Measurements from ENCODE around the gene VRK2. TPM values are rescaled to one million over a fixed set of nuclear protein-coding genes. Genes with fewer than 3 reads are reported as not detected.

VRK2 gene
- total and polyA plus RNA-seq, 10 of the 15 experiments (the other 5 are each of a cell fraction or from before 2014, with no cell fraction given), result 26.5 to 78.0 (median 57.3) TPM

- TF ChIP-seq CEBPB (IDR thresholded peaks at IDR 0.05; ENCODE audit: borderline replicate concordance in 1 of 2, low read depth in 2 of 2, low read length in 2 of 2) (no peak), KDM1A (IDR thresholded peaks at IDR 0.05; ENCODE audit: borderline replicate concordance) (no peak), ZNF384 (IDR thresholded peaks at IDR 0.05; ENCODE audit: borderline replicate concordance, low read depth, low read length) (no peak), E2F4 (IDR thresholded peaks at IDR 0.05; ENCODE audit: low read depth, low read length) (no peak), TCF7 (IDR thresholded peaks at IDR 0.05; ENCODE audit: borderline replicate concordance) (no peak), YY1 (IDR thresholded peaks at IDR 0.05; ENCODE audit: low read depth, low read length) (no peak), RFX5 (IDR thresholded peaks at IDR 0.05; ENCODE audit: low read depth, low read length) (no peak), NFXL1 (IDR thresholded peaks at IDR 0.05; ENCODE audit: borderline replicate concordance) (no peak)
Measured at GRCh38 chr2:58107803-58108710, 61.5 kb downstream of the VRK2 start (continued).

- CTCF ChIA-PET, result interaction anchor here (0.7 kb wide), 1 partner anchor 23 kb away, joined by 4 read pairs; no protein-coding TSS in a partner anchor
- FAIRE-seq, result no peak
- SMC1A ChIA-PET (ENCODE audit: uncharacterized antibody, unreplicated experiment), result no interaction called here
- intact Hi-C loops (cut with micrococcal nuclease; ENCODE audit: unreplicated experiment) (no loop called here), in situ Hi-C loops (cut with MboI) (no loop called here)
- Histone ChIP-seq H3K9ac (ENCODE audit: control insufficient read depth, insufficient read depth, low read length) (no peak overlapping the region), H3K4me2 (ENCODE audit: control insufficient read depth, insufficient read depth) (no peak overlapping the region), H3K36me3 (ENCODE audit: control insufficient read depth in 2 of 2, insufficient read depth in 2 of 2, low read length in 1 of 2) (peaks cover 4 to 7% of the 10 kb centered on the region in 2 experiments; a peak in 2 of 4 replicates), H3K4me1 (ENCODE audit: control insufficient read depth, insufficient read depth, low read length) (no peaks in the 10 kb centered on the region), H3K79me2 (ENCODE audit: control insufficient read depth, insufficient read depth, low read length) (no peaks in the 10 kb centered on the region; the same call in 1 of the 2 replicates), H4K20me1 (ENCODE audit: control insufficient read depth, insufficient read depth) (no peaks in the 10 kb centered on the region), H3K27ac (ENCODE audit: control insufficient read depth, insufficient read depth) (no peak overlapping the region), H3K27me3 (replicated peaks in 1 of 2; ENCODE audit: control insufficient read depth in 2 of 2, insufficient read depth in 2 of 2, low read length in 1 of 2) (no peaks in the 10 kb centered on the region), H2AFZ (ENCODE audit: control insufficient read depth, low read depth, low read length) (no peak overlapping the region), H3K4me3 (no peak overlapping the region), H3K9me3 (replicated peaks; ENCODE audit: control insufficient read depth, insufficient read depth, low read length) (no peaks in the 10 kb centered on the region; the same call in 1 of the 3 replicates)
- WGBS (ENCODE audit: insufficient coverage, insufficient replicate concordance, low lambda C conversion rate, missing lambda C conversion rate), result 100% methylated on average over 2 of the region's 2 CpGs
- ATAC-seq, result no peak
- RAD21 ChIA-PET (ENCODE audit: unreplicated experiment), result no interaction called here
- no peak for DNase-seq (ENCODE audit: low read depth, low spot score)
- POLR2A ChIA-PET, result no interaction called here
- no TSS peak for BruUV-seq (replicated peaks)
- TF ChIP-seq ZBTB33 (IDR thresholded peaks at IDR 0.05) (no peak), CBX3 (IDR thresholded peaks at IDR 0.05; ENCODE audit: borderline replicate concordance, low read depth) (no peak), STAT3 (IDR thresholded peaks at IDR 0.05; ENCODE audit: low read depth, low read length) (no peak), NFIC (IDR thresholded peaks at IDR 0.05; ENCODE audit: low read depth, low read length) (no peak), ETV6 (conservative IDR thresholded peaks at IDR 0.05 in 1 of 2, IDR thresholded peaks at IDR 0.05 in 1 of 2; ENCODE audit: borderline replicate concordance in 1 of 2, low read depth in 1 of 2) (no peak), IRF5 (IDR thresholded peaks at IDR 0.05; ENCODE audit: borderline replicate concordance) (no peak), CBFB (IDR thresholded peaks at IDR 0.05; ENCODE audit: low read depth) (no peak), SIX5 (IDR thresholded peaks at IDR 0.05; ENCODE audit: low read depth, low read length, severe bottlenecking) (no peak), FOXK2 (IDR thresholded peaks at IDR 0.05) (no peak), DPF2 (IDR thresholded peaks at IDR 0.05) (no peak), MTA2 (IDR thresholded peaks at IDR 0.05; ENCODE audit: low read depth) (no peak)
Measured at GRCh38 chr2:58109481-58109880, 62.9 kb downstream of the VRK2 start.
